Right ventricle myocardium superior (tissue), 1 donor: ENCODE measurements around the gene PLAAT3. TPM values are rescaled to one million over a fixed set of nuclear protein-coding genes. Genes with fewer than 3 reads are reported as not detected.
"Not testable (repeated sequence)": the region's sequence is repeated elsewhere in the genome, so short reads cannot be mapped to it uniquely, and the experiment has no call there.

Experiments
- ATAC-seq: fragments of 200-7000 bp; cut with Tn5 transposase; one replicate; pipeline ENCODE4 v1.9.1; 2020; ENCODE audit warnings: mild to moderate bottlenecking; ENCODE audit not compliant: poor library complexity
- DNase-seq: peaks from one replicate; pipeline ENCODE4 v3.0.0-alpha.2; 2020
- intact Hi-C: fragments of 100-400 bp; cut with DNase I; formaldehyde crosslinking; loops from one replicate; pipeline ENCODE4 v1.11.2; 2022
- total RNA-seq: library from RNA; stranded (reverse); fragmentation: NEBNext Ultra II Directional; extraction: Animal tissue kit (Norgen Biotek cat#: 25700); gene quantifications from one replicate; pipeline ENCODE4 v1.2.1, GENCODE V29; 2021
- donor health status: DM: no; HTN: yes; CAD: no; lungs with severe emphysema.

Gene PLAAT3
- total RNA-seq, 1 donor from 2014 or later, result 169 TPM

DNA sequence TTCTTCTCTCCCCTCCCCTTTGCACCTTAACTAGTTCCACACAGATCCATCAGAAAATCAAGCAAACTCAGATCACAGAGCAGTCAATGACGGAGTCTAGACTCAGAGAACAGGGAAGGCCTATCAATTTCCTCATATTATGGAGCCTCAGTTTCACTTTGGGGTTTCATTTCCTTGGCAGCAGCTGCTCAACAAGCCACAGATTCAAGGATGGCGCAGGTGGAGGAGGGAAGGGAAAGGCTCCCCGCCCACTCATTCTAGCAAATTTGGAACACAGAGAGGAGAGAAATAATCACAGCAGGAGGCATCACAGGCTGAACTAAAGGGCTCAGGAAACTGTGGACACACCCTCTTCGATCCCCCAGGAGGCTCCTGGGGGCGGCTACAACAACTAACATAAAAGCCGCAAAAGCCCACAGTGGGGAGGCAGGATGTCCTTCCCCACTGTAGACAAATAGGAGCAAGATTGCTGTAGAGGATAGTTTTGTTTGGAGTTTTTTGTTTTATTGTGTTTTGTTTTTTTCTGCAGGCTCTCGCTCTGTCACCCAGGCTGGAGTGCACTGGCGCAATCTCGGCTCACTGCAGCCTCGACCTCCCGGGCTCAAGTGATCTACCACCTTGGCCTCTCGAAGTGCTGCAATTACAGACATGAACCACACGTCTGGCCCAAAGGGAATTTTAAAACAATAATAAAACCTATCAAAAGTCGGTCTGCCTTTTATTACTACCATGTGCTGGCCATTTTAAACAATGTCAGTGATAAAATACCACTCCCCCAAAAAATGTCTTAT is 3.4 kb downstream of the PLAAT3 start:
- ATAC-seq, result no peak
- intact Hi-C loops, result no loop called here
- no peak for DNase-seq

DNA sequence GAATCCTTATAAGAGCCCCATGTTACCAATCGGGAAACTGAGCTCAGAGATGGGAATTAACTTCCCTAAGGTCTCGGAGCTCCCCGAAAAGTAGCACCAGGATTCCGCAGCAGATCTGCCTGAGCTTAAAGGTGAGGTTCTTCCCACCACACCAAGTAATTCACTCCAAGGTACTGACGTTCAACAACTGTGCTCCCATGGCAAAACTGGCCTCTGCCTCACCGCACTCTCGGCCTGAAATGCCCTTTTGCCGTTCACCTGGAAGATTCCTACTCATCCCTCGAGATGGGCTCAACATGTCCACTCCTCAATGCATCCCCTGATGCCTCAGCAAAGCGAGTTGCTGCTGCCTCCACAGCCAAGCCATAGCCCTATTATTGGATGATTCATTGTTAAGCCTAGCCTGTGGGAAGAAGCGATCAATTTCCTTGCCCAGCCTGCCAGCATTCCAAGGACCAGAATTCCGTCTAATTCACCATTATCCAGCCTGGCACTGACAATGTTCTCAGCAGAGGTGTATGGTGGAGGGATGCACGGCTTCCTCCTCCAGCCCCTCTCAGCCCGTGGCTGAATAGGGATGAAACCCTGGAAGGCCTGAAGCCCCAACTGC is 4.2 kb downstream of the PLAAT3 start:
- DNase-seq (no peak), ATAC-seq (no peak)
- intact Hi-C loops, result no loop called here

DNA sequence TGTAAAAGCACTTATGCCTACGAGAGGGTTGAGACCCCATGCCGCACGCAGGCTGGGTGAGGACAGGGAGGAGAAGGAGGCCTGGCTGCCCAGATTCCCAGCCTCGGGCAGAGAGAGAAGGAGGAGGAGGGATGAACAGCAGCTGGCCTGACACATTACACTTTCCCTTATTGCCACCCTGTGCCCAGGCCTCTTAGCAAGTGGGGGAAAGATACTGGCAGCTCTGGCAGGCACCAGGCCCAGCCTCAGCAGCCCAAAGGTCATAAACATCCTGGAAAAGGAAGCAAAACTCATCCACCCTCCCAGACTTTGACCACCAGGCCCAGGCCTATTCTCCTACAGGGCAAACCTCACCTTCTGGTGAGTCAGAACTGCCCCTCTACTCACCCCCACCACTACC is 4.7 kb downstream of the PLAAT3 start:
- DNase-seq, result peak; percentile 64
- intact Hi-C loops, result no loop called here
- peak; percentile 63 for ATAC-seq

DNA sequence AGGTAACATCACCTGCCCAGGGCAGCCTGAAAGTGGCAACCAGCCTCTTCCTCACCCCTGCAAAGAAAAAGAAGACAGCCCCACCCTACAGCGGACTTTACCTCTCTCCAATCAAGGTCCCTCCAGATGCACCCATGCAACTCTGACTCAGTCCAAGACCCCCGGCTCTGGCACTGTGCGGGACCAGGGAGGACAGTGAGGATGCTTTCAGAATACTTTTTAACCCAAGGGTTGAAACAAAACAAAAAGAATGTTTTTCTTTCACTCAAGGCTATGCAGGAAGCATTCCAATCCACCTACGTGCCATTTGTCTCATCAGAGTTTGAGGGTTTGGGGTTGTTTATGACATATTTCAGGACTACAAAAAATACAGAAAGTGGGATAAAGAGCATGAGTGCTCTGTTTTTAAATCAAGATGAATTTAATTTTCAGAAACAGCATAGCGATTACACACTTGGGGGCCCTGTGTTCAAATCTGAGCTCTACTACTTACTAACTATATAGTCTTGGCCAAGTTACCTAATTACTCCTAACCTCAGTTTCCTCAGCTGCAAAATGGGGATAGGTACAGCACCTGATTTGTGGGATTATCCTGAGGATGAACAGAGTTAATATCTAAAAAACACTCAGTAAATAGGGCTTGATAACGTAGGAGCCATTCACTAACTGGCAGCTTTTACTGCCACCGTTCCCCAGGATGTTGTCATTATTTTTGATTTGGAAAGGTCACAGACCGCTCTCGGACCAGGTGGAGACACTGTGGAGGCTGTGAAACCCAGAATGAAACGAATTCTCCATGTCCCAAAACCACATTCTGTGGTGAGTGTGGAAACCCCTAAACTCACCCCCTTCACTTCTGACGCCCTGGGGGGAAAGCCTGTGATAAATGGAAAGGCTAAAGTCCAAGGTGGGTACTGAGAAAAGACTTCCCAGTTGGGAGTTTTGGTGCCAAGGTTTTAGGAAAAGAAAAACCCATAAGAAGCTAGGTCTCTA is 5.6 kb downstream of the PLAAT3 start:
- DNase-seq (no peak), ATAC-seq (no peak)
- intact Hi-C loops, result no loop called here

DNA sequence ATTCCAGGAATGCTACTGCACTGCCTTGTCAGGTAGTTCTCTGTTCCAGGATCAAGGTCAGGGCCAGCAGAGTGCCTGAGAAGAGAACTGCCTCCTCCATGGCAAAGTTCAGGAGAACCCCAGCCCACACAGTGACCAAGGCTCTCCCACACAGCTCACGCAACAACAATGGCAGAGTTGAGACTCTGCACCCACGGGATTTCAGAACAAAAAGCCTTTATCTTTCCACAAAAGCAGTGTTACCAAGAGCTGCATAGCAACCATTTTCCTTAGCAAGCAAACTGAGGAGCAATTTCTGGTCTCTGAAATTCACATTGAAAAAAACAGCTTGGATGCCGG is 11.1 kb downstream of the PLAAT3 start:
- ATAC-seq, result peak; percentile 50
- no peak for DNase-seq
- intact Hi-C loops, result no loop called here

DNA sequence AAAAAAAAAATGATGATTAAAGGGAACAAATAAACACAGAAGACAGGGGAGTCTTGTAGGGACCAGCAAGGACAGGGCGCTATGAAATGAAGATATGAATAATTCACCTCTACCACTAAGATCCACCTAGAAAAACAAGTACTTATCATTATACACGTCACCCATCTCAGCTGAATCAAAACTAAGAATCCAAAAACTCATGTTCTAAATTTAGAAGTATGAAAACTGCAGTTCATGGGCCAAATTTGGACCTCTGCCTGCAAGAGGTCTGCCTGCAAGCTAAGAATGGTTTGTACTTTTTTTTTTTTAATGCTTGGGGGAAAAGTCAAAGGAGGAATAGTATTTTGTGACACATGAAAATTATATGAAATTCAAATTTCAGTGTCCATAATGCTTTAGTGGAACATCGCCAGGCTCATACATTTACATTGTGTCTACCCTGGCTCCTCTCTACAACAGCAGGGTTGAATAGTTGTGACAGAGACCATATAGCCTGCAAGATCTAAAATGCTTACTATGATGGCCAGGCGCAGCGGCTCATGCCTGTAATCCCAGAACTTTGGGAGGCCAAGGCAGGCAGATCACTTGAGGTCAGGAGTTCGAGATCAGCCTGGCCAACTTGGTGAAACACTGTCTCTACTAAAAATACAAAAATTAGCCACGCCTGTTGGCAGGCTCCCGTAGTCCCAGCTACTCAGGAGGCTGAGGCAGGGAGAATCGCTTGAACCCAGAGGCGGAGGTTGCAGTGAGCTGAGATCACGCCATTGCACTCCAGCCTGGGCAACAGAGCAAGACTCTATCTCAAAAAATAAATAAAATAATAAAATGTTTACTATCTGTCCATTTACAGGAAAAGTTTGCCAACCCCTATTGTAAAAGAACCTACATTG is 11.7 kb downstream of the PLAAT3 start:
- ATAC-seq, result peak; percentile 45
- intact Hi-C loops, DNase-seq: not testable (repeated sequence)

DNA sequence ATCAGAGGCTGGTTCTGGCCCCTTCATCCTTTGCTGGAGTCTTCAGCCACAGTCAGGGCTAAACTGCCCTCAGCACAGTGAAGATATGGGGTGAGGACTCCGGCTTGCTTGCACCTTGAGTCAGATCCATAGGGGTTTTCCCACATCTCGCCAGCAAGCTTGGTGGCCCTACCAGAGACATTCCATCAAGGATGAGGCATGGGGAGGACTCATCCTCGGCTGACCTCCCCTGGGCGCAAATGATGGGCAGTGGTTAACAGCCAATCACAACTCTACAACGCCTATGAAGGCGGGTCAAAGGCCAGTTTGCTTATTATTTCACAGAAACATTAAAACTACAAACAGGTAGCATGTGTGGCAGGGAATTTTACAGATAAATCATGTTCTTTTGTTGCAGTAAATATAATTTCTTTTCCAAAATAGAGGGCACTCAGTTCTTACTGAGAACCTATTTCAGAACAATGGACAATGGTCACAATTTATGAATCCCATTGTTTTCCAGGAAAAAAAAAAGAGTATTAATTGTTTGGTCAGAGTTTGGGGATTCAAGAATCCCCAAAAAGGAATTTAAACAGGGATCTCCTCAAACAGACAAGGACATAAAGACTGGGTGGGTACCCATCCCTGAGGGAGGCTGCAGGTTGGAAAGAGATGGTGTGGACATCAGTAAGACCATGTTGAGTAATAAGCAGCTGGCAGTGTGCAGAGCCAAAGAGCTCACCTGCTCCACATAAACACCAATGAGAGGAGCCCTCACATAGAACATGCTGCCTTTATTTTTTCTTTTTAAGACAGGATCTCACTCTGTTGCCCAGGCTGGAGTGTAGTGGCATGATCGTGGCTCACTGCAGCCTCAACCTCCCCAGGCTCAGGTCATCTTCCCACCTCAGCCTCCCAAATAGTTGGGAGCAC is 14.8 kb downstream of the PLAAT3 start:
- intact Hi-C loops, result no loop called here
- DNase-seq, result no peak

DNA sequence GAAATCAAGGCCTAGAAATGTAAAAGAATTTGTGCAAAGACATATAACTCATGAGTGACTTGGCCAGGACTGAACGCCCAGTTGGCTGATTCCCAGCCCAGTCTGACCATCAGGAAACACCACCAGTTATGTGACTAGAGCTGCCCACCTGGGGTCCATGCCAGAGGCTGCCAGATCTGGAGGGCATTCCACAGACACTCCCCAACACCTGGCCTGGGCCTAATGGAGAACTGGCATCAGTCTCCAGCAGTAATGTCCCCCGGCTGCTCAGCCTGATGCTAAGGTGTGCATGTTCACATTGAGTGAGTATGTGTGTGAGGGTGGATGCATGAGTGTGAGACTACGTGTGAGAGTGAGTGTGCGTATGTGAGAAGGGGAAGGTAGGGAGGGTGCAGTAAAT is 15.7 kb downstream of the PLAAT3 start:
- intact Hi-C loops, result no loop called here
- no peak for ATAC-seq
- no peak for DNase-seq

More for the DNA sequence above, 14.8 kb downstream of the PLAAT3 start:
- ATAC-seq, result no peak

DNA sequence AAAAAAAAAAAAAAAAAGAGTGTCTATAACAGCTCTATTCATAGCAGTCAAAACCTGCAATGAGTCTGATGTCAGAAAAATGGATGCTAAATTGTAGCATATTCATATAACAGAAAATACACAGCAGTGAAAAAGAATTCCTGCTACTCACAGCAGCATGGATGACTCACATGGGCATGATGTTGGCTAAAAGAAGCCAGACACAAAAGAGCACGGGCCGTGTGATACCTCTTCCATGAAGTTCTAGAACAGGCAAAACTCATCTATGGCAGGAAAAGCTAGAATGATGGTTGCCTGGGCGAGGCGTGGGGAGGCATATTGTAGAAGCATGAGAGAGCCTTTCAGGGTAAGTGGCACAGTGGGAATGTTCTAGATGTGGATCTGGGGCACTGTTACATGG is 18.9 kb downstream of the PLAAT3 start:
- ATAC-seq, result no peak
- DNase-seq, result no peak
- intact Hi-C loops, result no loop called here

DNA sequence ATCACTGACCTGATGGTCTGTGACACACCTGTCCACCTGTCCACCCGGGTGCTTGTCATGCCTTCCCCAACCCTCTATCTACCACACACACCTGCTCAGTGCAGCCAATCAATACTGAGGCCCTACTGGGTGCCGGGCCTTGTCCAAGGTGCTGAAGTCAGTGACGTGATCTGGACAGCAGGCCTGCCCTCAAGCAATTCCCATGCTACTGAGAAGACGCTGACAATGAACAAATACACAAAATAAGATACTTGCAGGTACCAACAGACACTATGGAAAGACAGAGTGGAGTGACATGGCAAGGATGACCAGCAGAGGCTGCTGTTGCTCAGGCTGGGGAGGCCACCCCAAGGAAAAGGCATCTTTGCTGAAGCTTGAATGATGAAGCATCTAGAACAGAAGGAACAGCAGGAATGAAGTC is 21.2 kb downstream of the PLAAT3 start:
- intact Hi-C loops, result no loop called here
- no peak for ATAC-seq

DNA sequence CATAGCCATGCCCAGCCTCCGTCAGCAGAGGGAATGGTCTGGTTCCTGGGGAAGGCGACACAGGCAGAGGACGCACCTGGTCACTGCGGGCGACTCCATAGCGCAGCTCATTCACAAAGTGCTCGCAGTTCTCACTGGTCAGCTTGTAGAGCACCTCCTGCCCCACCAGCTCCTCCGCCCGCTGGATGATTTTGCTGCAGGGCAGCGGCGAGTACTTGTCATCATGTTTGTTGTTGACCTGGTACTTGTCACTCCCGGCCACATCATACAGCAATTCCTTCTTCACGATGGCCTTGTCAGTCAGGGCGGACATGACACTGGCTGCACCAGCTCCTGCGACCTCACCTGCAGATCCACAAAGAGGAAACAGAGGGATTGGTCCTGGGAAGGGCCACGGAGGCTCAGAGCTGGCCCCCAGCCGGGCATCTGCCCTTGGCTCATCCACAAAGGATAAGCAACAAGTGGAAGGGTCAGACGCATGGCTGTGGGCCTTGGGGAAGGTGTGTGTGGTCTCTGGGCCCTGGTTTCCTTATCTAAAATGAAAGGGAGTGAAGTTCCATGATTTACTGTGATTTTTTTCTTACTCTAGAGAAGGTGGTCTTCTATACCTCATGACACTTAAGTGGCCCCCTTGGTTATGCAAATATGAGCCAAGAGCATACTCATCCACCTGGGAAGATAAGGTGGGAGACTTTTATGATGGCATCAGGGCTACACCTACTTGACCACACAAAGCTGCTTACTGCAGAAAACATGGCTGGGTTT is 24.0 kb downstream of the PLAAT3 start:
- DNase-seq (no peak), ATAC-seq (no peak)
- intact Hi-C loops, result no loop called here

More for the DNA sequence above, 21.2 kb downstream of the PLAAT3 start:
- no peak for DNase-seq

DNA sequence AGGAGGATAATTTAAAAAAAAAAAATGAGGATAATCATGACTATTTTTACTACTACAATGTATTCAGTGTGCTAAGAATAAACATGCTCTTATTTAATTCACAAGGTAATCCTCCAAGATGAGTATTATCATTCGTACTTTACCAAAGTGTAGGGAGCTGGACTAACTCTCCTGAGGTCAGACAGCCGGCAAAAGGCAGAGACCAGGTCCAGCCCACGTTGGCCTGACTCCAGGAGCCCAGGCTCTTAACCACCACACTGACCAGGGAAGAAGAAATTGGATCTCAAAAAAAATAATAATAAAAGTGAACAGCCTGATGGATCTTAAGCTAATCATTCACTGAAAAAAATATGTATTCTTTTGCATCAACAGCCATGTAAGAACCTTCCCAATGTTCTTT is 25.2 kb downstream of the PLAAT3 start:
- DNase-seq (no peak), ATAC-seq (peak; percentile 47)
- intact Hi-C loops, result no loop called here

DNA sequence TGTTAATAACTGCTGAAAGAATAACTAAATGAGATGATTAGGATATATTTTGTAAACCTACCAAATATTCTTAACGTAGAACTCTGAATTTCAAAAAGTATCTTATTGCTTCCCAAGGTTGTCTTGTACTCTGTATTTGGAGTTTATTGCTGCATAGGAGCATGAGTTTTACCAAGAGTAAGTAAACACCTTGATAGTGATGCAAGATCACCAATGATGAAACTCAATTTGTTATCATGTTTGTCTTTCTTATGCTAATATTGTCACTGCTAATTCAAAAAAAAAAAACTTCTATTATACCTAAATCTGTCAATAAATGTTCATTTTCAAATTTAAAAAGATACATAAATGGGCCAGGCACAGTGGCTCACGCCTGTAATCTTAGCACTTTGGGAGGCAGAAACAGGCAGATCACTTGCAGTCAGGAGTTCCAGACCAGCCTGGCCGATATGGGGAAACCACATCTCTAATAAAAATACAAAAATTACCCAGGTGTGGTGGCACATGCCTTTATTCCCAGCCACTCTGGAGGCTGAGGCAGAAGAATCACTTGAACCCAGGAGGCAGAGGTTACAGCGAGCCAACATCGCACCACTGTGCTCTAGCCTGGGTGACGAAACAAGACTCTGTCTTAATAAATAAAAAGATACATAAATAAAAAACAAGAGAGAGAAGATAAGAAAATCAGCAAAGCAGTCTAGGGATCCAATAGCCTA is 27.6 kb downstream of the PLAAT3 start:
- DNase-seq (no peak), ATAC-seq (no peak)
- intact Hi-C loops, result no loop called here

DNA sequence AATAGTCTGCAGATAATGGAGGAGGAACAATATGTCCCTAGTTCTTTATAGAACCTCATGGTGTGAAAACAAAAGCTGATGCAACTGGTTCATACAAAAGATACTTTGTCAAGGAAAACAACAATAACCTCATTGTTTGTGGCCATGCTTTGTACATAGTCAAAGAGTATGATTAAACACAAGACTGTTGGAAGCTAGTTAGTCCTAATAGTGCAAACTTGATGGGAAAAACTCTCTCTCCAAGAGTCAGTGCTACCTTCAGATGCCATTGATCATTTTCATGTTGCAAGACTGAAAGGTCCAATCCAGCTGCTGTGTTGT is 30.9 kb downstream of the PLAAT3 start:
- no peak for ATAC-seq
- no peak for DNase-seq
- intact Hi-C loops, result no loop called here

DNA sequence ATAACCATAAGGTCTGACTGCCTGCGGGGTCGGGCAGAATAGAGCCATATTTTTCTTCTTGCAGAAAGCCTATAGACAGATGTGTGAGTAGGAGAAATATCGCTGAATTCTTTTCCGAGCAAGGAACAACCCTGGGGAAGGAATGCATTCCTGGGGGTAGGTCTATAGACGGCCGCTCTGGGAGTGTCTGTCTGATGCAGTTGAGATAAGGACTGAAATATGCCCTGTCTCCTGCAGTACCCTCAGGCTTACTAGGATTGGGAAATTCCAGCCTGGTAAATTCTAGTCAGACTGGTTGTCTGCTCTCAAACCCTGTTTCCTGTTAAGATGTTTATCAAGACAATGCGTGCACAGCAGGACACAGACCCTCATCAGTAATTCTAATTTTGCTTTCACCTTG is 33.0 kb downstream of the PLAAT3 start:
- intact Hi-C loops, ATAC-seq: not testable (repeated sequence)

DNA sequence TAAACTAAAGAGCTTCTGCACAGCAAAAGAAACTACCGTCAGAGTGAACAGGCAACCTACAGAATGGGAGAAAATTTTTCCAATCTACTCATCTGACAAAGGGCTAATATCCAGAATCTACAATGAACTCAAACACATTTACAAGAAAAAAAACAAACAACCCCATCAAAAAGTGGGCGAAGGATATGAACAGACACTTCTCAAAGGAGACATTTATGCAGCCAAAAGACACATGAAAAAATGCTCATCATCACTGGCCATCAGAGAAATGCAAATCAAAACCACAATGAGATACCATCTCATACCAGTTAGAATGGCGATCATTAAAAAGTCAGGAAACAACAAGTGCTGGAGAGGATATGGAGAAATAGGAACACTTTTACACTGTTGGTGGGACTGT is 35.4 kb downstream of the PLAAT3 start:
- intact Hi-C loops, ATAC-seq, DNase-seq: not testable (repeated sequence)

More for the DNA sequence above, 33.0 kb downstream of the PLAAT3 start:
- not testable (repeated sequence) for DNase-seq
